Endothelial cell of umbilical vein (primary cell): ENCODE data around the gene PRKAB2. TPM values are rescaled to one million over a fixed set of nuclear protein-coding genes. Genes with fewer than 3 reads are reported as not detected.

Experiments used
- BruUV-seq: library from RNA; stranded (reverse); fragments of 400-500 nt; replicated peaks from 2 replicates; lab custom pipeline; 2021; lab: Mats Ljungman, UMichigan
- CTCF ChIA-PET: fragments of 300-600, 350-600 bp; sonication (Branson Sonifier 250); formaldehyde crosslinking; loops from one replicate; lab custom pipeline; 2021; ENCODE audit warnings: antibody characterized with exemption, inconsistent platforms; lab: Charles Lee
- POLR2A ChIA-PET: fragments of 300-600, 350-600 bp; sonication (Branson Sonifier 250); formaldehyde crosslinking; loops from one replicate; lab custom pipeline; 2021; ENCODE audit warnings: antibody characterized with exemption, inconsistent platforms; lab: Charles Lee
- DNase-seq: peaks from one replicate; pipeline ENCODE4 v3.0.0-alpha.2; 2011; ENCODE audit warnings: low read depth, low spot score
- FAIRE-seq: peaks from 2 replicates; lab custom pipeline; 2011; peaks lifted over from hg19 to GRCh38; lab: Jason Lieb, UNC
- H2AFZ ChIP-seq: 2 replicates; pipeline ENCODE4 v1.6.0; 2012; ENCODE audit warnings: low read depth, low read length, control low read depth, inconsistent platforms
- H3K27ac ChIP-seq: 2 replicates; pipeline ENCODE4 v1.5.1; 2011; ENCODE audit warnings: low read depth, mild to moderate bottlenecking, control low read depth, low read length, moderate library complexity; ENCODE audit not compliant: insufficient read depth
- H3K27me3 ChIP-seq, 2 experiments: 2 replicates each; pipeline versions ENCODE4 v1.6.0 to v1.6.1; 2011; ENCODE audit warnings: low read length in 2 of 2, mixed read lengths in 1 of 2; ENCODE audit not compliant: control insufficient read depth in 2 of 2, insufficient read depth in 2 of 2
- H3K36me3 ChIP-seq, 2 experiments: 2 replicates in 1 of 2; 3 replicates in 1 of 2; pipeline ENCODE4 v1.5.1; 2011; ENCODE audit warnings: low read length in 2 of 2, mild to moderate bottlenecking in 1 of 2, moderate library complexity in 1 of 2; ENCODE audit not compliant: control insufficient read depth in 2 of 2, insufficient read depth in 2 of 2; ENCODE audit errors: extremely low read depth in 1 of 2
- H3K4me1 ChIP-seq: 3 replicates; pipeline ENCODE4 v1.5.1; 2011; ENCODE audit warnings: mild to moderate bottlenecking, low read length; ENCODE audit not compliant: control insufficient read depth, insufficient read depth; ENCODE audit errors: extremely low read depth
- H3K4me2 ChIP-seq: 2 replicates; pipeline ENCODE4 v1.6.1; 2011; ENCODE audit warnings: low read length, control low read depth, mixed read lengths; ENCODE audit not compliant: insufficient read depth
- H3K4me3 ChIP-seq, 3 experiments: fragments of 200-600 bp in 1 of 3; sonication (generic), shearing (Covaris generic) in 1 of 3; replicated peaks in 1 of 3; 2 replicates each; pipeline ENCODE4 v1.5.1; 2011 to 2016; ENCODE audit warnings: control low read depth in 3 of 3, low read length in 3 of 3, mild to moderate bottlenecking in 2 of 3, inconsistent platforms in 1 of 3, low read depth in 1 of 3, moderate library complexity in 1 of 3; ENCODE audit not compliant: insufficient read depth in 1 of 3
- H3K79me2 ChIP-seq: 2 replicates; pipeline ENCODE4 v1.6.0; 2012; ENCODE audit warnings: low read length, inconsistent platforms; ENCODE audit not compliant: control insufficient read depth, insufficient read depth
- H3K9ac ChIP-seq: replicated peaks from 2 replicates; pipeline ENCODE3; 2011; ENCODE audit warnings: low read length, control low read depth; ENCODE audit not compliant: insufficient read depth; ENCODE audit errors: extremely low read depth
- H3K9me1 ChIP-seq: replicated peaks from 3 replicates; pipeline ENCODE4 v1.6.0; 2011; ENCODE audit warnings: mild to moderate bottlenecking, low read length; ENCODE audit not compliant: control insufficient read depth, insufficient read depth; ENCODE audit errors: extremely low read depth
- H3K9me3 ChIP-seq: replicated peaks from 2 replicates; pipeline ENCODE4 v1.5.1; 2012; ENCODE audit warnings: low read length, inconsistent platforms; ENCODE audit not compliant: control insufficient read depth, insufficient read depth
- H4K20me1 ChIP-seq: replicated peaks from 2 replicates; pipeline ENCODE3; 2011; ENCODE audit warnings: mild to moderate bottlenecking, low read length; ENCODE audit not compliant: control insufficient read depth, insufficient read depth; ENCODE audit errors: extremely low read depth
- EZH2 ChIP-seq: IDR thresholded peaks from 2 replicates; pipeline ENCODE4 v1.6.1; 2012; ENCODE audit warnings: borderline replicate concordance, low read depth, mild to moderate bottlenecking, moderate library complexity, low read length, inconsistent platforms; ENCODE audit not compliant: severe bottlenecking
- FOS ChIP-seq: IDR thresholded peaks from 2 replicates; pipeline ENCODE4 v1.6.1; 2011; ENCODE audit warnings: mild to moderate bottlenecking, low read length, moderate library complexity, borderline replicate concordance; ENCODE audit not compliant: insufficient read depth
- GATA2 ChIP-seq: IDR thresholded peaks from 2 replicates; pipeline ENCODE4 v1.7.0; 2011; ENCODE audit warnings: low read depth, mild to moderate bottlenecking, moderate library complexity, mixed read lengths, low read length; ENCODE audit not compliant: insufficient read length, insufficient read depth
- JUN ChIP-seq: IDR thresholded peaks from 2 replicates; pipeline ENCODE4 v1.6.1; 2011; ENCODE audit warnings: borderline replicate concordance, low read depth; ENCODE audit not compliant: insufficient read length, insufficient read depth
- MYC ChIP-seq: IDR thresholded peaks from one replicate; pipeline ENCODE4 v1.6.1; 2011; ENCODE audit warnings: mild to moderate bottlenecking, low read depth, low read length
- POLR2A ChIP-seq: IDR thresholded peaks from 2 replicates; pipeline ENCODE4 v1.6.1; 2012; ENCODE audit warnings: low read depth, mild to moderate bottlenecking, control low read depth, low read length
- POLR2AphosphoS5 ChIP-seq: IDR thresholded peaks from 2 replicates; pipeline ENCODE4 v1.6.1; 2012; ENCODE audit warnings: low read depth, mild to moderate bottlenecking, control low read depth, low read length, moderate library complexity; ENCODE audit not compliant: insufficient read depth
- dilution Hi-C: fragments of 300-500 bp; cut with MboI; formaldehyde crosslinking; loops from one replicate; pipeline ENCODE4 v1.15.0; 2019; ENCODE audit warnings: low sequenced_read_pairs; ENCODE audit not compliant: extremely low pct_ligation_motif_present
- intact Hi-C: fragments of 100-400 bp; cut with micrococcal nuclease; formaldehyde crosslinking; loops from one replicate; pipeline ENCODE4 v1.10.0; 2022
- polyA plus RNA-seq, 4 experiments: library from polyadenylated mRNA; depleted of rRNA in 3 of 4; stranded (reverse) in 3 of 4; unstranded in 1 of 4; fragments of >200 nt; gene quantifications; 2 replicates each; pipeline versions ENCODE4 v1.2.1 to v1.2.3, GENCODE V29; 2011 to 2012; ENCODE audit warnings: missing spikeins in 1 of 4
- total RNA-seq: library from RNA; stranded (reverse); gene quantifications from 2 replicates; pipeline ENCODE4 v1.2.3, GENCODE V29; 2021
- TF ChIP-seq, protein P1 (sequence below): IDR thresholded peaks from 2 replicates; pipeline ENCODE4 v1.6.1; 2011; ENCODE audit not compliant: insufficient read depth, insufficient read length
- TF ChIP-seq, protein P2 (sequence below), 2 donors: IDR thresholded peaks; 1 replicate in 1 of 2; 2 replicates in 1 of 2; pipeline ENCODE4 v1.5.1; 2011; ENCODE audit warnings: low read length in 2 of 2, mild to moderate bottlenecking in 2 of 2, moderate library complexity in 2 of 2, control low read depth in 1 of 2, inconsistent platforms in 1 of 2, low read depth in 1 of 2; ENCODE audit not compliant: insufficient read depth in 1 of 2; ENCODE audit errors: extremely low read depth in 1 of 2

The PRKAB2 gene
- total and polyA plus RNA-seq, 2 donors (not counting 3 experiments of a cell fraction or from before 2014, with no cell fraction given): 6.2 to 7.4 TPM

DNA sequence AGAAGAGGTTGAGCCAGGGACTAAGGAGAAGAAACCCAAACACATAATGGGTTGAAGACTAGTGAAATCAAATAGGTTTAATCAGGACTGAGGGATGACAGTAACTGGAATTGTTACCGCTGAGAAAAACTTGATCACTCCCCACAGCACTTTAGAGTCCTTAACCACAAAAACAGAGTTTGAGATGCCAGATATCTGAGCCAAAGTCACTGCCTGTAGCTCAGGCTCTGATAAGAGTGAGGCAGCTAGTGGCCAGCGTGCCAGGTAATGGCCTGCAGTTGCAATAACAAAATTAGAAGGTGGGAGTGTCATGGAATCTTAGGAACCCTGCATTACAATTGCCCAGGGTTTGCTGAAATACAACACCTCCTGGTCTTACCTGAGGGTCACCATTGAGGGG lies 48.0 kb downstream of the PRKAB2 start:
- Histone ChIP-seq H3K79me2 (no peaks in the 10 kb centered on the region), H3K4me3 (no peak overlapping the region), H4K20me1 (no peaks in the 10 kb centered on the region), H3K9me1 (no peaks in the 10 kb centered on the region), H3K9me3 (no peaks in the 10 kb centered on the region), H3K4me1 (no peaks in the 10 kb centered on the region), H3K4me2 (no peak overlapping the region), H3K27ac (no peak overlapping the region), H3K27me3 (no peaks in the 10 kb centered on the region), H3K9ac (no peak overlapping the region), H3K36me3 (no peaks in the 10 kb centered on the region), H2AFZ (no peak overlapping the region)
- dilution Hi-C loops (no loop called here), intact Hi-C loops (no loop called here)
- TF ChIP-seq FOS (no peak), JUN (no peak), POLR2AphosphoS5 (no peak), EZH2 (no peak)
- TF ChIP-seq, protein P1, sequence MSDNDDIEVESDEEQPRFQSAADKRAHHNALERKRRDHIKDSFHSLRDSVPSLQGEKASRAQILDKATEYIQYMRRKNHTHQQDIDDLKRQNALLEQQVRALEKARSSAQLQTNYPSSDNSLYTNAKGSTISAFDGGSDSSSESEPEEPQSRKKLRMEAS: no peak
- DNase-seq: no peak
- ChIA-PET POLR2A (no interaction called here), CTCF (no interaction called here)
- FAIRE-seq: no peak
- BruUV-seq: no TSS peak

DNA sequence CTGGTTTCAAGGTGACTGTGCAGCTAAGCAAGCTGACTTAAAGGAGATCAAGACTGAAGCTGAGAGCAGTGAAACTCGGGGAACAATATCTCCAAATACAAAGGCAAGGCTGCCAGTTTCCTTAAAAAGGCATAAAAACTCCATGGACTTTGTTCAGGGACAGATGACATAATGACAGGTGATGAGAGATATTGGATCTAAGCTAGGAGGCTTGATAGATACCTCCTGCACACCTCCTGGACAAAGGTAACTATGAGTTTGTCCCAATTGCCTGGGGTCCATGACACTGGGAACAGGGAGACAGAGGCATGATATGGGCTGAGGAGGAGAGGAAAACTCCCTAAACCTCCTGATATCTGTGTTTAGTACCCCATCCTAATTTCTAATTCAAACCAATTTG lies 55.2 kb downstream of the PRKAB2 start:
- Histone ChIP-seq H3K9ac (no peak overlapping the region), H3K4me3 (no peak overlapping the region), H3K4me1 (no peaks in the 10 kb centered on the region), H3K79me2 (no peaks in the 10 kb centered on the region), H3K4me2 (no peak overlapping the region), H2AFZ (no peak overlapping the region), H3K27ac (no peak overlapping the region), H3K27me3 (no peaks in the 10 kb centered on the region), H4K20me1 (no peaks in the 10 kb centered on the region), H3K9me3 (no peaks in the 10 kb centered on the region), H3K9me1 (no peaks in the 10 kb centered on the region), H3K36me3 (no peaks in the 10 kb centered on the region)
- no peak for DNase-seq
- no peak for TF ChIP-seq JUN
- TF ChIP-seq GATA2: no peak
- TF ChIP-seq EZH2: no peak
- TF ChIP-seq, protein P1: no peak
- TF ChIP-seq FOS: no peak
- no peak for TF ChIP-seq POLR2AphosphoS5
- no peak for TF ChIP-seq POLR2A
- TF ChIP-seq, protein P2, sequence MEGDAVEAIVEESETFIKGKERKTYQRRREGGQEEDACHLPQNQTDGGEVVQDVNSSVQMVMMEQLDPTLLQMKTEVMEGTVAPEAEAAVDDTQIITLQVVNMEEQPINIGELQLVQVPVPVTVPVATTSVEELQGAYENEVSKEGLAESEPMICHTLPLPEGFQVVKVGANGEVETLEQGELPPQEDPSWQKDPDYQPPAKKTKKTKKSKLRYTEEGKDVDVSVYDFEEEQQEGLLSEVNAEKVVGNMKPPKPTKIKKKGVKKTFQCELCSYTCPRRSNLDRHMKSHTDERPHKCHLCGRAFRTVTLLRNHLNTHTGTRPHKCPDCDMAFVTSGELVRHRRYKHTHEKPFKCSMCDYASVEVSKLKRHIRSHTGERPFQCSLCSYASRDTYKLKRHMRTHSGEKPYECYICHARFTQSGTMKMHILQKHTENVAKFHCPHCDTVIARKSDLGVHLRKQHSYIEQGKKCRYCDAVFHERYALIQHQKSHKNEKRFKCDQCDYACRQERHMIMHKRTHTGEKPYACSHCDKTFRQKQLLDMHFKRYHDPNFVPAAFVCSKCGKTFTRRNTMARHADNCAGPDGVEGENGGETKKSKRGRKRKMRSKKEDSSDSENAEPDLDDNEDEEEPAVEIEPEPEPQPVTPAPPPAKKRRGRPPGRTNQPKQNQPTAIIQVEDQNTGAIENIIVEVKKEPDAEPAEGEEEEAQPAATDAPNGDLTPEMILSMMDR (IDR thresholded peaks at IDR 0.05; ENCODE audit: extremely low read depth in 1 of 2, insufficient read depth in 1 of 2, low read depth in 1 of 2, low read length in 2 of 2): no peak
- TF ChIP-seq MYC: no peak
- CTCF ChIA-PET: no interaction called here
- dilution Hi-C loops (no loop called here), intact Hi-C loops (no loop called here)
- BruUV-seq: no TSS peak
- FAIRE-seq: no peak
- POLR2A ChIA-PET: no interaction called here
